ENCODE measurements around the gene MN1.

Gene MN1

GRCh38 chr22:27842669-27843431 is 41.3 kb upstream of the MN1 start:
- H3K27me3 ChIP-seq (ENCODE audit: insufficient read depth, low read length, poor library complexity) = no peaks in the 10 kb centered on the region
- TF ChIP-seq CTCF (IDR thresholded peaks at IDR 0.05; ENCODE audit: borderline replicate concordance, extremely low read depth, low read length, poor library complexity, severe bottlenecking) (no peak), EZH2 (IDR thresholded peaks at IDR 0.05; ENCODE audit: borderline replicate concordance, low read depth, low read length, severe bottlenecking) (no peak)
- no peak overlapping the region for H2AFZ ChIP-seq (ENCODE audit: low read depth, low read length)
- no peak for DNase-seq
- H4K20me1 ChIP-seq (ENCODE audit: insufficient read depth, low read length) = no peaks in the 10 kb centered on the region
- H3K9ac ChIP-seq (ENCODE audit: low read depth, low read length) = no peak overlapping the region
- no peaks in the 10 kb centered on the region for H3K4me1 ChIP-seq (ENCODE audit: insufficient read depth, low read length)
- peaks cover 7% of the 10 kb centered on the region; the same call in 1 of the 2 replicates for H3K36me3 ChIP-seq (ENCODE audit: insufficient read depth, low read length)
- no peak overlapping the region for H3K4me2 ChIP-seq (ENCODE audit: insufficient read depth, low read length)
- no peak for ATAC-seq (ENCODE audit: insufficient read depth, low read depth)
- no peaks in the 10 kb centered on the region for H3K9me3 ChIP-seq (ENCODE audit: insufficient read depth, low read length, severe bottlenecking)
- H3K4me3 ChIP-seq (ENCODE audit: low read depth in 1 of 2, low read length in 2 of 2) = no peak overlapping the region
- no peaks in the 10 kb centered on the region for H3K79me2 ChIP-seq (ENCODE audit: insufficient read depth, low read length)
- no peak overlapping the region for H3K27ac ChIP-seq (ENCODE audit: low read length)

- no peaks in the 10 kb centered on the region for H3K27me3 ChIP-seq (ENCODE audit: insufficient read depth, low read length, poor library complexity)
- no peak for TF ChIP-seq CTCF (IDR thresholded peaks at IDR 0.05; ENCODE audit: borderline replicate concordance, extremely low read depth, low read length, poor library complexity, severe bottlenecking)
- TF ChIP-seq EZH2 (IDR thresholded peaks at IDR 0.05; ENCODE audit: borderline replicate concordance, low read depth, low read length, severe bottlenecking) = no peak
- no peak for ATAC-seq (ENCODE audit: insufficient read depth, low read depth)
- no peaks in the 10 kb centered on the region for H4K20me1 ChIP-seq (ENCODE audit: insufficient read depth, low read length)
- no peak for DNase-seq
- no peak overlapping the region for H3K4me3 ChIP-seq (ENCODE audit: low read depth in 1 of 2, low read length in 2 of 2)
- no peaks in the 10 kb centered on the region for H3K4me1 ChIP-seq (ENCODE audit: insufficient read depth, low read length)
- H3K9ac ChIP-seq (ENCODE audit: low read depth, low read length) = no peak overlapping the region
- H3K79me2 ChIP-seq (ENCODE audit: insufficient read depth, low read length) = no peaks in the 10 kb centered on the region
- H3K36me3 ChIP-seq (ENCODE audit: insufficient read depth, low read length) = peaks cover 5% of the 10 kb centered on the region; the same call in 1 of the 2 replicates
- H3K27ac ChIP-seq (ENCODE audit: low read length) = no peak overlapping the region
- no peak overlapping the region for H3K4me2 ChIP-seq (ENCODE audit: insufficient read depth, low read length)
- H3K9me3 ChIP-seq (ENCODE audit: insufficient read depth, low read length, severe bottlenecking) = no peaks in the 10 kb centered on the region
- no peak overlapping the region for H2AFZ ChIP-seq (ENCODE audit: low read depth, low read length)
These were observed 40.6 kb upstream of the MN1 start for GRCh38 chr22:27842201-27842600.

GRCh38 chr22:27840436-27840835 is 38.9 kb upstream of the MN1 start:
- H2AFZ ChIP-seq (ENCODE audit: low read depth, low read length) = no peak overlapping the region
- no peaks in the 10 kb centered on the region for H4K20me1 ChIP-seq (ENCODE audit: insufficient read depth, low read length)
- H3K36me3 ChIP-seq (ENCODE audit: insufficient read depth, low read length) = no peaks in the 10 kb centered on the region
- H3K4me2 ChIP-seq (ENCODE audit: insufficient read depth, low read length) = no peak overlapping the region
- TF ChIP-seq EZH2 (IDR thresholded peaks at IDR 0.05; ENCODE audit: borderline replicate concordance, low read depth, low read length, severe bottlenecking) = no peak
- no peak for TF ChIP-seq CTCF (IDR thresholded peaks at IDR 0.05; ENCODE audit: borderline replicate concordance, extremely low read depth, low read length, poor library complexity, severe bottlenecking)
- no peak for DNase-seq
- ATAC-seq (ENCODE audit: insufficient read depth, low read depth) = no peak
- no peak overlapping the region for H3K9ac ChIP-seq (ENCODE audit: low read depth, low read length)
- no peaks in the 10 kb centered on the region for H3K27me3 ChIP-seq (ENCODE audit: insufficient read depth, low read length, poor library complexity)
- H3K4me1 ChIP-seq (ENCODE audit: insufficient read depth, low read length) = no peaks in the 10 kb centered on the region
- H3K4me3 ChIP-seq (ENCODE audit: low read depth in 1 of 2, low read length in 2 of 2) = no peak overlapping the region
- no peaks in the 10 kb centered on the region for H3K9me3 ChIP-seq (ENCODE audit: insufficient read depth, low read length, severe bottlenecking)
- H3K27ac ChIP-seq (ENCODE audit: low read length) = no peak overlapping the region
- H3K79me2 ChIP-seq (ENCODE audit: insufficient read depth, low read length) = no peaks in the 10 kb centered on the region
